GM18870 (cell line): Measurements from ENCODE around the gene KCNQ1.

ENCODE experiments used
- ATAC-seq: cut with Tn5 transposase; IDR thresholded peaks from one replicate; pipeline ENCODE4 v1.9.1; 2021; ENCODE audit warnings: moderate library complexity; ENCODE audit not compliant: unreplicated experiment

Gene KCNQ1

GRCh38 chr11:2897048-2897447 lies 452.2 kb downstream of the KCNQ1 start:
- ATAC-seq: no peak

GRCh38 chr11:2898366-2899079 lies 453.7 kb downstream of the KCNQ1 start:
- no peak for ATAC-seq
